HepG2 (cell line): ENCODE data around the gene NINL. TPM values are rescaled to one million over a fixed set of nuclear protein-coding genes. Genes with fewer than 3 reads are reported as not detected.

Source experiments
- AGO2 ChIP-seq: fragments of 200-400 bp; formaldehyde crosslinking; optimal IDR thresholded peaks from 2 replicates; pipeline ENCODE3; 2017; ENCODE audit warnings: mild to moderate bottlenecking, low read depth, low read length, moderate library complexity
- EHMT2 ChIP-seq: fragments of 200-600 bp; sonication (generic); IDR thresholded peaks from 2 replicates; pipeline ENCODE4 v1.7.0; 2017; ENCODE audit warnings: antibody characterized with exemption, low read depth, low read length, borderline replicate concordance
- KLF15 ChIP-seq: sonication (generic); formaldehyde crosslinking; IDR thresholded peaks from 2 replicates; pipeline ENCODE4 v1.8.1; 2023; ENCODE audit warnings: borderline replicate concordance, mild to moderate bottlenecking, inconsistent platforms, missing genetic modification reagents, mixed read lengths
- MTF2 ChIP-seq: sonication (generic); formaldehyde crosslinking; IDR thresholded peaks from 2 replicates; pipeline ENCODE4 v1.5.0; 2020; ENCODE audit warnings: missing genetic modification reagents, borderline replicate concordance
- RARG ChIP-seq: sonication (generic); formaldehyde crosslinking; IDR thresholded peaks from 2 replicates; pipeline ENCODE4 v1.4.0; 2020; ENCODE audit warnings: low read depth, mild to moderate bottlenecking, missing genetic modification reagents
- TBX2 ChIP-seq: sonication (generic); formaldehyde crosslinking; IDR thresholded peaks from 2 replicates; pipeline ENCODE4 v1.5.0; 2020; ENCODE audit warnings: missing genetic modification reagents, mild to moderate bottlenecking, borderline replicate concordance
- YEATS4 ChIP-seq: sonication (generic); formaldehyde crosslinking; IDR thresholded peaks from 2 replicates; pipeline ENCODE4 v1.4.0; 2020; ENCODE audit warnings: missing genetic modification reagents, borderline replicate concordance
- ZBTB7B ChIP-seq: sonication (generic); formaldehyde crosslinking; IDR thresholded peaks from 2 replicates; pipeline ENCODE4 v1.4.0; 2020; ENCODE audit warnings: missing genetic modification reagents
- ZNF253 ChIP-seq: sonication (generic); formaldehyde crosslinking; IDR thresholded peaks from 2 replicates; pipeline ENCODE4 v1.8.0; 2022; ENCODE audit warnings: mild to moderate bottlenecking, missing genetic modification reagents, borderline replicate concordance
- ZNF275 ChIP-seq: sonication (generic); formaldehyde crosslinking; IDR thresholded peaks from 2 replicates; pipeline ENCODE4 v1.8.0; 2022; ENCODE audit warnings: missing genetic modification reagents, mild to moderate bottlenecking, inconsistent platforms, borderline replicate concordance
- ZNF318 ChIP-seq: sonication (generic); formaldehyde crosslinking; IDR thresholded peaks from 2 replicates; pipeline ENCODE4 v1.4.0; 2020; ENCODE audit warnings: mild to moderate bottlenecking, missing genetic modification reagents
- polyA plus RNA-seq, 8 experiments: library from polyadenylated mRNA; depleted of rRNA in 3 of 8; stranded (reverse) in 7 of 8; unstranded in 1 of 8; fragments of >200 nt; fragmentation: Illumina TruSeq in 4 of 8; extraction: Trizol in 4 of 8; gene quantifications; 2 replicates each; pipeline versions ENCODE4 v1.2.1 to v1.2.3, GENCODE V29; 2011 to 2016; ENCODE audit warnings: low read depth in 4 of 8, missing spikeins in 1 of 8, mixed read lengths in 1 of 8; ENCODE audit not compliant: insufficient read depth in 1 of 8
- total RNA-seq, 5 experiments: library from RNA; depleted of rRNA; stranded (reverse); fragments of >200 nt; fragmentation: Illumina TruSeq; extraction: Trizol; gene quantifications; 2 replicates each; pipeline ENCODE4 v1.2.3, GENCODE V29; 2016; ENCODE audit warnings: low read depth in 1 of 5
- TF ChIP-seq, protein P1 (sequence below): sonication (generic); formaldehyde crosslinking; IDR thresholded peaks from 2 replicates; pipeline ENCODE4 v1.4.0; 2020; ENCODE audit warnings: mild to moderate bottlenecking, missing genetic modification reagents
- TF ChIP-seq, protein P2 (sequence below): sonication (generic); formaldehyde crosslinking; conservative IDR thresholded peaks from 2 replicates; pipeline ENCODE4 v1.8.1; 2023; ENCODE audit warnings: missing genetic modification reagents
- TF ChIP-seq, protein P3 (sequence below): sonication (generic); formaldehyde crosslinking; conservative IDR thresholded peaks from 2 replicates; pipeline ENCODE4 v1.8.0; 2022; ENCODE audit warnings: missing genetic modification reagents

The NINL gene
- total and polyA plus RNA-seq, 2 of the 13 experiments (the other 11 are each of a cell fraction or from before 2014, with no cell fraction given), result 32.3 to 34.3 TPM

DNA sequence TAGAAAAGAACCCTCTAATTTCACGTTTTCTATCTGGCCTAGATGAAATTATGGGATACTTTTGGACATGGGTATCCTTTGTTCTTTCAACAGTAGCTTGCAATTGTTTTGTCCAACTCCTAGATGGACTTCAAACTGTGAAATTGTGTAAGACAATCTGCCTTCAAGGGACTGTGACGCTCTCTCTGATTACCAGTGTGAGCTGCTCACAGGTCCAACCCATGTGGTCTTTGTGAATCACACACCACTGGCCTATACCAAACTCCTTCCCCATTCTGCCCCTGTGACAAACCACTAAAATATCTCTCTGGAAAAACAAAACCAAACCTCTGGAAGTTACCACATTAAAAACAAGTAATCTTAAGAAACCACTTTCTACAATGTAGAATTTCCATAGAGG lies 59.5 kb downstream of the NINL start (continued):
- TF ChIP-seq ZNF275 (CRISPR knock-in tag), result no peak
- TF ChIP-seq, protein P1, sequence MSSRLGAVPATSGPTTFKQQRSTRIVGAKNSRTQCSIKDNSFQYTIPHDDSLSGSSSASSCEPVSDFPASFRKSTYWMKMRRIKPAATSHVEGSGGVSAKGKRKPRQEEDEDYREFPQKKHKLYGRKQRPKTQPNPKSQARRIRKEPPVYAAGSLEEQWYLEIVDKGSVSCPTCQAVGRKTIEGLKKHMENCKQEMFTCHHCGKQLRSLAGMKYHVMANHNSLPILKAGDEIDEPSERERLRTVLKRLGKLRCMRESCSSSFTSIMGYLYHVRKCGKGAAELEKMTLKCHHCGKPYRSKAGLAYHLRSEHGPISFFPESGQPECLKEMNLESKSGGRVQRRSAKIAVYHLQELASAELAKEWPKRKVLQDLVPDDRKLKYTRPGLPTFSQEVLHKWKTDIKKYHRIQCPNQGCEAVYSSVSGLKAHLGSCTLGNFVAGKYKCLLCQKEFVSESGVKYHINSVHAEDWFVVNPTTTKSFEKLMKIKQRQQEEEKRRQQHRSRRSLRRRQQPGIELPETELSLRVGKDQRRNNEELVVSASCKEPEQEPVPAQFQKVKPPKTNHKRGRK (CRISPR knock-in tag), result no peak
- TF ChIP-seq, protein P2, sequence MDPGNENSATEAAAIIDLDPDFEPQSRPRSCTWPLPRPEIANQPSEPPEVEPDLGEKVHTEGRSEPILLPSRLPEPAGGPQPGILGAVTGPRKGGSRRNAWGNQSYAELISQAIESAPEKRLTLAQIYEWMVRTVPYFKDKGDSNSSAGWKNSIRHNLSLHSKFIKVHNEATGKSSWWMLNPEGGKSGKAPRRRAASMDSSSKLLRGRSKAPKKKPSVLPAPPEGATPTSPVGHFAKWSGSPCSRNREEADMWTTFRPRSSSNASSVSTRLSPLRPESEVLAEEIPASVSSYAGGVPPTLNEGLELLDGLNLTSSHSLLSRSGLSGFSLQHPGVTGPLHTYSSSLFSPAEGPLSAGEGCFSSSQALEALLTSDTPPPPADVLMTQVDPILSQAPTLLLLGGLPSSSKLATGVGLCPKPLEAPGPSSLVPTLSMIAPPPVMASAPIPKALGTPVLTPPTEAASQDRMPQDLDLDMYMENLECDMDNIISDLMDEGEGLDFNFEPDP (CRISPR knock-in tag), result no peak
- TF ChIP-seq KLF15 (CRISPR knock-in tag), result no peak
- TF ChIP-seq TBX2 (CRISPR knock-in tag), result peak; percentile 70; the same call in 1 of the 2 replicates
- TF ChIP-seq AGO2, result no peak
- TF ChIP-seq ZNF318 (CRISPR knock-in tag), result no peak
- peak; percentile 88; the same call in 1 of the 2 replicates for TF ChIP-seq EHMT2
- TF ChIP-seq YEATS4 (CRISPR knock-in tag), result no peak
- TF ChIP-seq RARG (CRISPR knock-in tag), result no peak
- no peak for TF ChIP-seq MTF2 (CRISPR knock-in tag)
- TF ChIP-seq ZBTB7B (CRISPR knock-in tag), result no peak
- TF ChIP-seq, protein P3, sequence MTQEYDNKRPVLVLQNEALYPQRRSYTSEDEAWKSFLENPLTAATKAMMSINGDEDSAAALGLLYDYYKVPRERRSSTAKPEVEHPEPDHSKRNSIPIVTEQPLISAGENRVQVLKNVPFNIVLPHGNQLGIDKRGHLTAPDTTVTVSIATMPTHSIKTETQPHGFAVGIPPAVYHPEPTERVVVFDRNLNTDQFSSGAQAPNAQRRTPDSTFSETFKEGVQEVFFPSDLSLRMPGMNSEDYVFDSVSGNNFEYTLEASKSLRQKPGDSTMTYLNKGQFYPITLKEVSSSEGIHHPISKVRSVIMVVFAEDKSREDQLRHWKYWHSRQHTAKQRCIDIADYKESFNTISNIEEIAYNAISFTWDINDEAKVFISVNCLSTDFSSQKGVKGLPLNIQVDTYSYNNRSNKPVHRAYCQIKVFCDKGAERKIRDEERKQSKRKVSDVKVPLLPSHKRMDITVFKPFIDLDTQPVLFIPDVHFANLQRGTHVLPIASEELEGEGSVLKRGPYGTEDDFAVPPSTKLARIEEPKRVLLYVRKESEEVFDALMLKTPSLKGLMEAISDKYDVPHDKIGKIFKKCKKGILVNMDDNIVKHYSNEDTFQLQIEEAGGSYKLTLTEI (CRISPR knock-in tag), result no peak
- no peak for TF ChIP-seq ZNF253
